Activated naive CD4-positive, alpha-beta T cell treated with anti-CD3 and anti-CD28 coated beads, Interleukin-2, amount 10 ng/mL, durations not matched to agents 5 hours and 36 hours (primary cell): ENCODE results near the gene GOPC. TPM values are rescaled to one million over a fixed set of nuclear protein-coding genes. Genes with fewer than 3 reads are reported as not detected.

Experiments
- total RNA-seq, 2 experiments: library from RNA; stranded (reverse); gene quantifications; one replicate each; pipeline ENCODE4 v1.2.3, GENCODE V29; 2021

GOPC gene
- total RNA-seq = 10 to 100 TPM; 26.3 to 27.1 TPM

GRCh38 chr6:117602151-117602898 lies at the start of gene GOPC:
Gene GOPC, minus strand, starts transcription at chr6:117602511. Its CDS starts 223 bp downstream, at chr6:117602288.

Other genes with a start within 250 kb of the GOPC start
- gene ROS1, start 176.6 kb downstream of the GOPC start, total RNA-seq = not detected
- 1 to 10 TPM; 7.7 to 8.4 TPM for gene DCBLD1, start 119.8 kb downstream of the GOPC start, total RNA-seq
- gene NUS1, start 73.0 kb upstream of the GOPC start, total RNA-seq = 10 to 100 TPM; 27.1 to 28.7 TPM